Osteoblast (primary cell): ENCODE data around the gene FTO. TPM values are rescaled to one million over a fixed set of nuclear protein-coding genes. Genes with fewer than 3 reads are reported as not detected.

Experiments
- DNase-seq: peaks from one replicate; pipeline ENCODE4 v3.0.0; 2011; ENCODE audit warnings: low spot score, mixed read lengths; ENCODE audit not compliant: insufficient read length; ENCODE audit errors: missing footprints
- H2AFZ ChIP-seq: 2 replicates; pipeline ENCODE4 v1.6.0; 2011; ENCODE audit warnings: mild to moderate bottlenecking, low read length
- H3K27ac ChIP-seq: 2 replicates; pipeline ENCODE4 v1.5.1; 2011; ENCODE audit warnings: mild to moderate bottlenecking, low read depth, low read length, moderate library complexity
- H3K27me3 ChIP-seq: 2 replicates; pipeline ENCODE4 v1.6.0; 2012; ENCODE audit warnings: mild to moderate bottlenecking, control low read depth, inconsistent platforms, low read length, moderate library complexity; ENCODE audit not compliant: insufficient read depth
- H3K36me3 ChIP-seq: 2 replicates; pipeline ENCODE4 v1.5.1; 2011; ENCODE audit warnings: mild to moderate bottlenecking, low read length, control low read depth, moderate library complexity; ENCODE audit not compliant: insufficient read depth
- H3K4me1 ChIP-seq: 2 replicates; pipeline ENCODE4 v1.5.1; 2011; ENCODE audit warnings: mild to moderate bottlenecking, low read length, control low read depth, moderate library complexity; ENCODE audit not compliant: insufficient read depth
- H3K4me2 ChIP-seq: 2 replicates; pipeline ENCODE4 v1.6.0; 2011; ENCODE audit warnings: mild to moderate bottlenecking, low read length; ENCODE audit not compliant: insufficient read depth
- H3K4me3 ChIP-seq: fragments of 200-600 bp; sonication (generic); 3 replicates; pipeline ENCODE4 v1.5.1; 2012; ENCODE audit warnings: mild to moderate bottlenecking, low read length, inconsistent platforms; ENCODE audit not compliant: insufficient read depth
- H3K79me2 ChIP-seq: 2 replicates; pipeline ENCODE4 v1.6.0; 2012; ENCODE audit warnings: mild to moderate bottlenecking, low read length, control low read depth, inconsistent platforms; ENCODE audit not compliant: insufficient read depth
- H3K9me3 ChIP-seq: 2 replicates; pipeline ENCODE4 v1.5.1; 2011; ENCODE audit warnings: low read depth, low read length, control low read depth
- H4K20me1 ChIP-seq: 2 replicates; pipeline ENCODE4 v1.6.0; 2012; ENCODE audit warnings: mild to moderate bottlenecking, low read length, control low read depth; ENCODE audit not compliant: insufficient read depth
- CTCF ChIP-seq: IDR thresholded peaks from 2 replicates; pipeline ENCODE4 v1.5.1; 2011; ENCODE audit warnings: mild to moderate bottlenecking, low read depth, low read length, moderate library complexity; ENCODE audit errors: extremely low read depth
- total RNA-seq: library from RNA; depleted of rRNA; stranded (reverse); fragments of >200 nt; gene quantifications from 2 replicates; pipeline ENCODE4 v1.2.3, GENCODE V29; 2012

FTO gene
- total RNA-seq, 1 donor, result 152 TPM

- Histone ChIP-seq H3K9me3 (no peaks in the 10 kb centered on the region), H3K27ac (no peak overlapping the region), H3K36me3 (no peaks in the 10 kb centered on the region), H3K4me3 (no peak overlapping the region), H2AFZ (no peak overlapping the region), H3K79me2 (no peaks in the 10 kb centered on the region), H3K4me1 (no peaks in the 10 kb centered on the region), H4K20me1 (no peaks in the 10 kb centered on the region), H3K4me2 (no peak overlapping the region), H3K27me3 (peaks cover 15% of the 10 kb centered on the region)
- no peak for TF ChIP-seq CTCF
- no peak for DNase-seq
Measured at GRCh38 chr16:54148974-54149373, 445.0 kb downstream of the FTO start.

- Histone ChIP-seq H3K79me2 (no peaks in the 10 kb centered on the region), H2AFZ (no peak overlapping the region), H4K20me1 (no peaks in the 10 kb centered on the region), H3K4me2 (no peak overlapping the region), H3K9me3 (no peaks in the 10 kb centered on the region), H3K36me3 (no peaks in the 10 kb centered on the region), H3K27ac (no peak overlapping the region), H3K27me3 (peaks cover 15% of the 10 kb centered on the region), H3K4me3 (no peak overlapping the region), H3K4me1 (no peaks in the 10 kb centered on the region)
- no peak for TF ChIP-seq CTCF
- no peak for DNase-seq
Measured at GRCh38 chr16:54150861-54151260, 446.9 kb downstream of the FTO start.

GRCh38 chr16:54152362-54153239 is 448.6 kb downstream of the FTO start:
- Histone ChIP-seq H3K79me2 (no peaks in the 10 kb centered on the region), H3K27me3 (peaks cover 15% of the 10 kb centered on the region), H3K4me3 (no peak overlapping the region), H3K36me3 (no peaks in the 10 kb centered on the region), H4K20me1 (no peaks in the 10 kb centered on the region), H3K4me2 (no peak overlapping the region), H3K27ac (no peak overlapping the region), H2AFZ (no peak overlapping the region), H3K9me3 (no peaks in the 10 kb centered on the region), H3K4me1 (no peaks in the 10 kb centered on the region)
- DNase-seq, result no peak
- TF ChIP-seq CTCF, result no peak

- H4K20me1 ChIP-seq, result no peaks in the 10 kb centered on the region
- peaks cover 15% of the 10 kb centered on the region for H3K27me3 ChIP-seq
- no peak overlapping the region for H3K4me2 ChIP-seq
- H3K79me2 ChIP-seq, result no peaks in the 10 kb centered on the region
- no peak for DNase-seq
- H3K4me1 ChIP-seq, result no peaks in the 10 kb centered on the region
- H3K9me3 ChIP-seq, result no peaks in the 10 kb centered on the region
- H3K27ac ChIP-seq, result no peak overlapping the region
- H3K4me3 ChIP-seq, result no peak overlapping the region
- TF ChIP-seq CTCF, result no peak
- no peaks in the 10 kb centered on the region for H3K36me3 ChIP-seq
- no peak overlapping the region for H2AFZ ChIP-seq
Measured at GRCh38 chr16:54153240-54153934, 449.4 kb downstream of the FTO start.
